GM18870 (cell line): ENCODE results near the gene AGRN.
"Not testable (repeated sequence)": the region's sequence is repeated elsewhere in the genome, so short reads cannot be mapped to it uniquely, and the experiment has no call there.

ENCODE experiments used
- ATAC-seq: cut with Tn5 transposase; IDR thresholded peaks from one replicate; pipeline ENCODE4 v1.9.1; 2021; ENCODE audit warnings: moderate library complexity; ENCODE audit not compliant: unreplicated experiment

AGRN gene

DNA sequence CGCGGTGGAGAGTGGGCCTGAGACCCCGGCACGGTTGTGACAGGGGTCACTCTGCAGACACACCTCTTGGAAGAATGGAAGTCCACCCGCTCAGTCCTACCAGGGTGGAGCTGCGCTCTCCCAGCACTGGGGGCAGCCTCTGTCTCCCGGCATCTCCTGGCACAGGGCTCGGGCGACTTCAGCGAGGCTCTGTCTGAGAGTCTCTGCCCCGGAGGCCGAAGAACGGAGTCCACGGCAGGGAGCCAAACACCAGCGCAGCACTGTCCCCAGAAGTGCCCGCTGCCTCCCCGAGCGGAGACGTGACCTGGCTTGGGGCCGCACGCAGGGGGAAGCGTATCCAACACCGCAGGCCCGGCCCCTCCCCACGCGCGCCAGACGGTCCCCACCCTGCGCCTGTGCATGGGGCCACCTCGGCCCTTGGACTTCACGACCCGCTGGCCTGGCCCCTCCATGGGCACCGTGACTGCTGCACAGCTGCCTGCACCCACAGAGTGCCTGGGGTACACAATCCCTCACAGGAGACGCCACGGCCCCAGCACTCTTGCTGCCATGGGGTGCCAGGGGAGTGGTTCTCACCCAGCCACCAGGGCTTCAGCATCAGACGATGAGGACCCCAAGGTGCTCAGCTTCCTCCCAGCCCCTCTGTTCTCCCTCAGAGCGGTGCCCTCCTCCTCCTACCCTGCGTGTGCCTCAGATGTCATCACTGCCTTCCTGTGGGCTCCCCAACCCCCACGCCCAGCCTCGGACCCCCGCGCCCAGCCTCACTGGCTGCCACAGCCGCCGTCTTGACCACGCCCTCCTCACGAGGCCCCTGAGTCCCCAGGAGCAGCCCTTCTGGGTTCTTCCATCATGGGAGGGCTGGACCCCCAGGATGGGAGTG is 69.1 kb downstream of the AGRN start:
- no peak for ATAC-seq

DNA sequence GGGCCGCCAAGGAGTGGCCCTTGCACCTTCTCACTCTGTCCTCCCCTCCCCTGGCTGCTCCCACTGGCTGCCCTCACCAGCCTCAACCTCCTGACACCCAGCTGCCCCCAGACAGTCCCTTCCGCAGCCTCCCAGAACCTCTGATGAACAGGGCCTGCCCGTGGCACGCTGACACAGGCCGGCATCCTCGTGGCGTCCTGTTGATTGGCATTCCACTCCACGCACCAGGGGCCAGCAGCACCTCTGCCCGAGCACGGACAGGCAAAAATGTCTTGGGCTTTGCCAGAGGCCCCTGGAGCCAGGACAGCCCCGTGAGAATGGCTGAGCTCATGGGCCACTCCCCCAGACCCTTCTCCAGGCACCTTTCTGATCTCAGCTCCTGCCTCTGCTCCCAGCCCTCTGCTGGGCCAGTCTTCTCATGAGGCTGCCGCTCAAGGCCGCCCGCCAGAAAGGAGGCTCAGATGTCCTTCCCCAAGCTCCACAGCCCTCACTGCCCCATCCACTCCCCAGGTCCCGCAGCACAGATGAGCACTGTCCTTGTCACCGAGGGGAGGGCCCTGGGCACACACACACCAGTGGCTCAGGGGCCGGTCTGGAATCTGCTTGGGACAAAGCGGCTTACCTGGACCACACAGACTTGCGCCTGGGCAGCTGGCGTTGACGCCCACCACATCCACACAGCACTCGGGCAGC is 70.0 kb downstream of the AGRN start:
- ATAC-seq: no peak

DNA sequence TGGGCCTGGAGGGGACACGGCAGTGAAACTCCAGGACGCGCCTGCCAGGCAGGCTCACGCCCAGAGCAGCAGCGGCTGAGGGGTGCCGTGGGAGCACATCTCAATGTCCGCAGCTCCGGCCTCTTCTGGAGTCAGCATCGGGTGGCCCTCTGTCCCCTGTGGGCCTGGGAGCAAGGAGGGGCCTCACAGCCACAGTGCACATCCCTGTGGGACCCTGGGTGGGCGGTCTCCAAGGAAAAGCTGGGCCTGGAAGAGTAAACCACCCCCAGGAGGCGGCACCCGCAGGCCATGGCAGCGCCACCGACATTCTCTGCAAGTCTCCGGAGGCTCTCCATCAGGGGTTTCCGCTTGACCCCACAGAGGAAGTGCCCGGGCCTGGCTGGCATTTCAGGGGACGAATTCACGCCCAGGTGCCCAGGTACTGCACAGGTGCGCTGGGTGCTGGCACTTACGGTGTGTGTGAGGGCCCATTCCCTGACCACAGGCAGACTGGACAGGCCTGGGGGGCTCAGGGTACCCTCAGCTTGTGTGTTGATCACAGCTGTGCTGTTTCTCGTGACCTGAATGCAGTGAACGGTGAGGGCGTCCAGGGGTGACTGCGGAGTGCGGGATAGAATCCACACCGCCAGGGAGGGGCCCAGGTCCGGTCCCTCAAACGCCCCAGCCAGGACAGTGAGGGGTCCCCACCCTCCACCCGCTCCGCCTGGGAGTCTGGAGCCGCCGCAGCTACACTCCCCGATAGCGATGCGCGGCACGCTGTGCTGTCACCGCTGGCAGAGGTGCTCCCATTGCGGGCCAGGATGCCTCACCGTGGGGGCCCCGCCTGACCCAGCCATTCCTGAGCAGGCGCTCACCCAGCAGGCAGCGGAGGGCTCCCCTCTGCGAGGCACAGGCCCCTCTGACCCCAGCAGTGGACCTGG is 70.8 kb downstream of the AGRN start:
- no peak for ATAC-seq

DNA sequence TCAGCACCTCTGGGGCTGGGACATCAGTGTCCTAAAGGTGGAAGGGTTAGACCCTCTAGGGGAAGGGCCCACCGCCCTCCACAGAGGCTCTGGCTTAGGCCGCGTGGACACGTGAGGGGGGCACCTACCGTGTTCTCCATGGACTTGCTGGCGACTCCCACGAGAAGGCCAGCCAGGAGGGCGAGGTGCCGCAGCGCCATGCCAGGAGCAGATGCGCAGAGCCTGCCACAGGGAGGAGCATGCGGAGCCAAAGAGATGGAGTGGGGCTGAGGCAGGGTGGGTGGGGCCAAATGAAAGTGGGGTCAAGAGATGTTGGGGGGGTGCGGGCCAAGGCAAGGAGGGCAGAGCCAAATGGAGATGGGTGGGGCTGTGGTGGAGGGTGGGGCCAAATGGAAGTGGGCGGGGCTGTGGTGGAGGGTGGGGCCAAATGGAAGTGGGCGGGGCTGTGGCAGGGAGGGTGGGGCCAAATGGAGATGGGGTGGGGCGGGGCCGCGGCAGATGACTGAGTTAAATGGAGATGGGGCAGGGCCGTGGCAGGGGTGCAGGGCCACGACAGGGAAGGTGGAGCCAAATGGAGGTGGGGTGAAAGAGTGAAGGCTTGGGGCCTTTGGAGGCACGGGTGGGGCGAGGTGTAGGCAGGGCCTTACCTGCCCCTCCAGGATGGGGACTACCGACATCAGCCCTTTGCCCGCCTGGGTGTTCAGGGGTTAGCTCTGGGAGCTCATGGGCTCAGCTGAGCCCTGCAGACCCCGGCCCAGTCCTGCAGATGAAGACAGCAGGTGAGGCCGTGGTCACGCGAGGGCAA is 71.6 kb downstream of the AGRN start:
- ATAC-seq: no peak

DNA sequence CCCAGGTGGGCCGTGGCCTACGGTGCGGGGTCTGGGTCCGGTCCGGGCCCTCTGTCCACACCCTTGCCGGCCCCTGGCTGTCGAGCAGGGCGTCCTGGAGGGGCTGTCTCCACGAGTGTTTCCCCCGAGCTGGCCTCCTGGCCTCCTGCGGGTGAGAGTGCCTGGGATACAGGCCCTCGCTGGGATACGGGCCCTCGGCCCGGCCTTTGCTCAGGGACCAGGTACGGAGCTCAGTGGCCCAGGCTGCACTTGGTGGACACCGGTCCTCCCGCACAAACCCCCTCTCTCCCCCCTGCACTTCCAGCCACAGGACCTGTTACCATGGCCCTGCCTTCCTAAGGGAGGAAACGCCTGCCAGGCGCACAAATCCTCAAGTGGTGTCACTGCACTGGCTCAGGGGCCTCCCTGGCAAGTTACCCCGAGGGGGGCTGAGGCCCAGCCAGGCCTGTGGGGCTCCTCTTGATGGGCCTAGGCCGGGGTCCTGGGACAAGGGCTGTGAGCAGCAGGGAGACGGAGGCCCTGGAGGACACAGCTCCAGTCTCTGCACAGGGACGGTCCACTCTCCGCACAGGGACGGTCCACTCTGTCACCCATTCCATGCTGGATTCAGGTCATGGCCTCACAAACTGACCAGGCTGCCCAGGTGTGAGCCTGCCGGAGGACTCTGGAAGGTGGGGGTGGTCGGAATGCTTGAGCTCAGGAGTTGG is 72.4 kb downstream of the AGRN start:
- ATAC-seq: no peak

DNA sequence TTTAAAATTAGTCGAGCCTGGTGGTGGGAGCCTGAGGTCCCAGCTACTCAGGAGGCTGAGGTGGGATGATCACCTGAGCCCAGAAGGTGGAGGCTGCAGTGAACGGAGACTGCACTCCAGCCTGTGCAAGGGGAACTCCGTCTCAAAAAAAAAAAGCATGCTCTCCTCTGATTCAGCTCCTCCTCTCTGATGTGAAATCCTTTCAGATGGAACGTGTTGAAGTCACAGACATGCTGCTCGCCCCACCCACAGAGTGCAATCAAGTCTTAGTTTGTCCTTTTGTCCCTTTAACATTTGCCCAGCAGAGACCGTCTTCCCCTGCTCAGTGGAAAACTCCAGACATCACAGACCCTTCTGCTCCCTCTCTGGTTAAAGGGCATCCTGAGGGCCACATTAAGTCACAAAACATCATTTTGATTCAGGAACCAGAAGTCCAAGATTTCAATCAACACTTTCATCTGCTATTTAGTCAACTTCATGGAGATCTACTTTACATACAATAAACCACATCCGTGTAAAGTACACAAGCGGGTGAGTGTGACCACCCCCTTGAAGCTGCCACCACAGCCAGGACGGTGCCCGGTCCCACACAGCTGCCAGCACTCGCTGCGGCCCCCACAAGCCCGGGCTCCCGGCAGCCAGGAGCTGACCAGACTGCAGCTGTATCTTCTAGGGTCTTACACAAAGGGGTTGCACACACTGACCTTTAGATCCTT is 73.1 kb downstream of the AGRN start:
- ATAC-seq: no peak

- no peak for ATAC-seq
These were observed 73.7 kb downstream of the AGRN start for GRCh38 chr1:1093610-1093943.

DNA sequence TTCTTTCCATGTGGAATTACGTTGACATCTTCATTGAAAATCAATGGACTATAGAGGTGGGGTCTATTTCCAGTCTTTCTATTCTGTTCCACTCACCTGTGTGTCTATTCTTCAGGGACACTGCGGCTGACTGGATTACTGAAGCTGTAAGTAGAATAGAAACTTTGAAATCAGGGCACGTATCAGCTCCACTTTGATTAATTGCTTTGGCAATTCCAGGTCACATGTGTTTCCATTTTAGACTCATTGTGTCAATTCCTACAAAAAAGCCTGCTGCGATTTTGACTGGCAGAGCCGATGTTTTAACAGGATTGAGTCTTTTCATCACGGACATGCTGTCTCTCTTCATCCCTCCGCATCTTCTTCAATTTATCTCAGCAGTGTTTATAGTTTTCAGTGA is 75.1 kb downstream of the AGRN start:
- no peak for ATAC-seq

DNA sequence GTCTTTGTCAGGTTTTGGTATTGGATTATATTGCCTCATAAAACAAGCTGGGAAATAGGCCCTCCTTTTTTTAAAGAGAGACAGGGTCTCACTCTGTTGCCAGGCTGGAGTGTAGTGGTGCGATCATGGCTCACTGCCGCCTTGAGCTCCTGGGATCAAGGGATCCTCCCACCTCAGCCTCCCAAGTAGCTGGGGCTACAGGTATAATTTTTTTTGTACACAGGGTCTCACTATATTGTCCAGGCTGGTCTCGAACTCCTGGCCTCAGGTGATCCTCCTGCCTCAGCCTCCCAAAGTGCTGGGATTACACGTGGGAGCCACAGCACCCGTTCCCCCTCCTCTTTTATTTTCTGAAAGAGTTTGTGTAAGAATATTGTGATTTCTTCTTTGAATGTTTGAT is 76.2 kb downstream of the AGRN start:
- ATAC-seq: not testable (repeated sequence)

GRCh38 chr1:1098681-1099421 is 78.9 kb downstream of the AGRN start:
- ATAC-seq: no peak

DNA sequence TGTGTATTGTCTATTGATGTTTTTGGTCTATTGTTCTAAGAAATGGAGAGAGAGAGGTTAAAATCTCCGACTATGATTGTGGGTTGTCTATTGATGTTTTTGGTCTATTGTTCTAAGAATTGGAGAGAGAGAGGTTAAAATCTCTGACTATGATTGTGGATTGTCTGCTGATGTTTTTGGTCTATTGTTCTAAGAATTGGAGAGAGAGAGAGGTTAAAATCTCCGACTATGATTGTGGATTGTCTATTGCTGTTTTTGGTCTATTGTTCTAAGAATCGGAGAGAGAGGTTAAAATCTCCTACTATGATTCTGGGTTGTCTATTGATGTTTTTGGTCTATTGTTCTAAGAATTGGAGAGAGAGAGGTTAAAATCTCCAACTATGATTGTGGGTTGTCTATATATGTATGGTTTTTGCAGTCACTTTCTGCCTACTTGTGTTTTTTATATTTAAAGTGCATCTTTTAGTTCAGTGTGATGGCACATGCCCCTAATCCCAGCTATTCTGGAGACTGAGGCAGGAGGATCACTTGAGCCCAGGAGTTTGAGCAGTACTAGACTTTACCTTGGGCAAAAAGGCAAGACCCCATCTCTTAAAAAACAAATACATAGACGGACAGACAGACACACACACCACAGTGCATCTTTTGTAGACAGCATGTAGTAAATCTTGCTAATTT is 79.7 kb downstream of the AGRN start:
- no peak for ATAC-seq

DNA sequence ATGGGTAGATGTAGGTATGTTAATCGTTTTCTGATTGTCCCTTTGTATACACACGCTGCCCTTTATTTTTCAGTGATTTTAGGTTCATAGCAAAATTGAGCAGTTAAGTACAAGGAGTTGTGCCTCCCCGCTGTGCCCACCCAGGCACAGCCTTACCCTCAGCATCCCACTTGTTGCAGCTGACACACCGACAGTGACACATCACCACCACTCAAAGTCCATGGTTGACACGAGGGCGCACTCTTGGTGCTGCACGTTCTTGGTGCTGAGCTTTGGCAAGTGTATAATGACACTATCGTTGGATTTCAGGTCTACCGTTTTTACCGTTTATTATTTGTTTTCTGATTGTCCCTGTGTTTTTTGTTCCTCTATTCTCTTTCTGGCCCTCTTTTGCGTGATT is 80.4 kb downstream of the AGRN start:
- ATAC-seq: no peak

- no peak for ATAC-seq
These were observed 81.6 kb downstream of the AGRN start for GRCh38 chr1:1101503-1101902.

DNA sequence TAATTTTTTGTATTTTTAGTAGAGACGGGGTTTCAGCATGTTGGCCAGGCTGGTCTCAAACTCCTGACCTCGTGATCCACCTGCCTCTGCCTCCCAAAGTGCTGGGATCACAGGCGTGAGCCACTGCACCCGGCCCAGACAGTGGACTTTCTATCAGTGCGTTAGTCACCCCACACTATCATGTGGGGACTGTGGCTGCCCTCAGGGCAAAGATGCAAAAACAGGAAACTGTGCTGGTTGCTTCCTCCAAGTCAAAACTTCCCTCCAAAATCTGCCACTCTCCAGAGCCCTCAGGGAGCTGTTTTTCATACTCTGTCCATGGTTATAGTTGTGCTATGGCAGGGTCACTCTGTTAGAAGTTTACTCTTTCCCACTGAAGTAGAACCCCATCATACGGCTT is 84.2 kb downstream of the AGRN start:
- not testable (repeated sequence) for ATAC-seq
